HepG2 (cell line): Measurements from ENCODE around the gene PID1.

Source experiments
- MIXL1 ChIP-seq: IDR thresholded peaks from 2 replicates; pipeline ENCODE4 v1.6.1; 2016
- PAX8 ChIP-seq: sonication (generic); formaldehyde crosslinking; IDR thresholded peaks from 2 replicates; pipeline ENCODE4 v1.8.0; 2022; ENCODE audit warnings: mild to moderate bottlenecking, missing genetic modification reagents, borderline replicate concordance
- SMARCE1 ChIP-seq: fragments of 450-650 bp; IDR thresholded peaks from 2 replicates; pipeline ENCODE4 v1.6.1; 2017; ENCODE audit warnings: borderline replicate concordance
- SMC3 ChIP-seq: IDR thresholded peaks from 2 replicates; pipeline ENCODE4 v1.6.1; 2011; ENCODE audit warnings: low read length, improper control_type of control experiment
- SP2 ChIP-seq: sonication (generic); formaldehyde crosslinking; IDR thresholded peaks from 2 replicates; pipeline ENCODE4 v1.5.1; 2020; ENCODE audit warnings: mild to moderate bottlenecking, missing genetic modification reagents
- U2AF2 ChIP-seq: fragments of 200-400 bp; formaldehyde crosslinking; IDR thresholded peaks from 2 replicates; pipeline ENCODE4 v1.6.1; 2017; ENCODE audit warnings: low read depth, mild to moderate bottlenecking, low read length
- ZBTB26 ChIP-seq: IDR thresholded peaks from 2 replicates; pipeline ENCODE4 v1.6.1; 2016; ENCODE audit warnings: missing compliant biosample characterization, missing genetic modification reagents, borderline replicate concordance
- ZBTB7A ChIP-seq: sonication (generic); formaldehyde crosslinking; IDR thresholded peaks from 2 replicates; pipeline ENCODE4 v1.8.0; 2022; ENCODE audit warnings: mild to moderate bottlenecking, missing genetic modification reagents
- ZFP36 ChIP-seq: fragments of 150-350 bp; IDR thresholded peaks from 2 replicates; pipeline ENCODE4 v1.6.1; 2018; ENCODE audit warnings: borderline replicate concordance, low read length, low read depth; ENCODE audit not compliant: partially characterized antibody
- ZNF3 ChIP-seq: IDR thresholded peaks from 2 replicates; pipeline ENCODE4 v1.7.0; 2017; ENCODE audit warnings: inconsistent platforms
- ZNF562 ChIP-seq: sonication (generic); formaldehyde crosslinking; IDR thresholded peaks from 2 replicates; pipeline ENCODE4 v1.8.0; 2022; ENCODE audit warnings: missing genetic modification reagents, borderline replicate concordance
- ZZZ3 ChIP-seq: sonication (generic); formaldehyde crosslinking; IDR thresholded peaks from 2 replicates; pipeline ENCODE4 v1.4.0; 2020; ENCODE audit warnings: missing genetic modification reagents, mild to moderate bottlenecking, borderline replicate concordance
- TF ChIP-seq, protein P1 (sequence below): sonication (generic); formaldehyde crosslinking; IDR thresholded peaks from 2 replicates; pipeline ENCODE4 v1.4.0; 2020; ENCODE audit warnings: missing genetic modification reagents, borderline replicate concordance
- TF ChIP-seq, protein P2 (sequence below): IDR thresholded peaks from 2 replicates; pipeline ENCODE4 v1.6.1; 2012; ENCODE audit warnings: inconsistent platforms

DNA sequence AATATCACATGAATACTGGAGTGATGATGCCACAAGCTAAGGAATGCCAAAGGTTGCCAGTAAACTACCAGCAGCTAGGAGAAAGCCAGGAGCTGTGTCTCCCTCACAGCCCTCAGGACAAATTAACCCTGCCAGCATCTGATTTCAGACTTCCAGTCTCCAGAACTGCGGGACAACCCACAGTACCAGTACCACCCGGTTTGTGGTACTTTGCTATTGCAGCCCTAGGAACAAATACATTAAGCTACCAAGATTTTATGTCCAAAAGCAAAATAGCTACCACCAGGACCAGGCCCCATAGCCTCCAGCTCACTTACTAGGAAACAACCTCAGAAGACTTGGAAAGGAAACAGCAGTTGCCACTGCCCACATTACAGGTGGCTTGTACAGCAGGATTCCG is 10.0 kb downstream of the PID1 start:
- TF ChIP-seq SP2 (CRISPR knock-in tag): no peak
- no peak for TF ChIP-seq MIXL1
- TF ChIP-seq ZNF562: no peak
- no peak for TF ChIP-seq ZZZ3
- no peak for TF ChIP-seq U2AF2
- TF ChIP-seq ZBTB26 (CRISPR knock-in tag): no peak
- no peak for TF ChIP-seq PAX8 (CRISPR knock-in tag)
- TF ChIP-seq, protein P1, sequence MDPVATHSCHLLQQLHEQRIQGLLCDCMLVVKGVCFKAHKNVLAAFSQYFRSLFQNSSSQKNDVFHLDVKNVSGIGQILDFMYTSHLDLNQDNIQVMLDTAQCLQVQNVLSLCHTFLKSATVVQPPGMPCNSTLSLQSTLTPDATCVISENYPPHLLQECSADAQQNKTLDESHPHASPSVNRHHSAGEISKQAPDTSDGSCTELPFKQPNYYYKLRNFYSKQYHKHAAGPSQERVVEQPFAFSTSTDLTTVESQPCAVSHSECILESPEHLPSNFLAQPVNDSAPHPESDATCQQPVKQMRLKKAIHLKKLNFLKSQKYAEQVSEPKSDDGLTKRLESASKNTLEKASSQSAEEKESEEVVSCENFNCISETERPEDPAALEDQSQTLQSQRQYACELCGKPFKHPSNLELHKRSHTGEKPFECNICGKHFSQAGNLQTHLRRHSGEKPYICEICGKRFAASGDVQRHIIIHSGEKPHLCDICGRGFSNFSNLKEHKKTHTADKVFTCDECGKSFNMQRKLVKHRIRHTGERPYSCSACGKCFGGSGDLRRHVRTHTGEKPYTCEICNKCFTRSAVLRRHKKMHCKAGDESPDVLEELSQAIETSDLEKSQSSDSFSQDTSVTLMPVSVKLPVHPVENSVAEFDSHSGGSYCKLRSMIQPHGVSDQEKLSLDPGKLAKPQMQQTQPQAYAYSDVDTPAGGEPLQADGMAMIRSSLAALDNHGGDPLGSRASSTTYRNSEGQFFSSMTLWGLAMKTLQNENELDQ: no peak
- no peak for TF ChIP-seq ZFP36
- TF ChIP-seq ZBTB7A (CRISPR knock-in tag): no peak
- TF ChIP-seq SMC3: no peak
- TF ChIP-seq, protein P2, sequence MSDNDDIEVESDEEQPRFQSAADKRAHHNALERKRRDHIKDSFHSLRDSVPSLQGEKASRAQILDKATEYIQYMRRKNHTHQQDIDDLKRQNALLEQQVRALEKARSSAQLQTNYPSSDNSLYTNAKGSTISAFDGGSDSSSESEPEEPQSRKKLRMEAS: no peak
- no peak for TF ChIP-seq ZNF3 (CRISPR knock-in tag)
- TF ChIP-seq SMARCE1: no peak
